Mesenchymal stem cell (in vitro differentiated cells and primary cell): ENCODE measurements around the gene SERINC5.
A peak's percentile ranks its signal among the peaks of the same experiment; 100 is the strongest.
"Not testable (repeated sequence)": the region's sequence is repeated elsewhere in the genome, so short reads cannot be mapped to it uniquely, and the experiment has no call there.

Source experiments
- DNase-seq: peaks from one replicate; pipeline ENCODE4 v3.0.0-alpha.2; 2013
- H2AFZ ChIP-seq: one replicate; pipeline ENCODE4 v1.6.1; 2013; ENCODE audit warnings: low read depth, mild to moderate bottlenecking, control low read depth, inconsistent platforms, low read length, moderate library complexity
- H2AK5ac ChIP-seq: 2 replicates; pipeline ENCODE4 v1.6.1; 2013; ENCODE audit warnings: low read length, moderate library complexity, mild to moderate bottlenecking, inconsistent platforms; ENCODE audit not compliant: severe bottlenecking
- H2BK120ac ChIP-seq: one replicate; pipeline ENCODE4 v1.6.1; 2013; ENCODE audit warnings: low read depth, mild to moderate bottlenecking, inconsistent platforms, low read length, moderate library complexity
- H2BK12ac ChIP-seq, 2 experiments: one replicate each; pipeline ENCODE4 v1.6.1; 2013; ENCODE audit warnings: inconsistent platforms in 2 of 2, low read length in 2 of 2, mild to moderate bottlenecking in 2 of 2, moderate library complexity in 2 of 2, control low read depth in 1 of 2
- H2BK15ac ChIP-seq: one replicate; pipeline ENCODE4 v1.6.1; 2013; ENCODE audit warnings: mild to moderate bottlenecking, low read depth, inconsistent platforms; ENCODE audit not compliant: poor library complexity, severe bottlenecking
- H2BK5ac ChIP-seq: 2 replicates; pipeline ENCODE4 v1.6.1; 2013; ENCODE audit warnings: low read depth, mild to moderate bottlenecking, low read length, control low read depth, inconsistent platforms; ENCODE audit not compliant: poor library complexity, severe bottlenecking
- H3K14ac ChIP-seq, 2 experiments: one replicate each; pipeline ENCODE4 v1.6.1; 2013; ENCODE audit warnings: inconsistent platforms in 2 of 2, low read length in 2 of 2, control low read depth in 1 of 2, mild to moderate bottlenecking in 1 of 2, moderate library complexity in 1 of 2
- H3K18ac ChIP-seq, 2 experiments: one replicate each; pipeline ENCODE4 v1.6.1; 2013; ENCODE audit warnings: inconsistent platforms in 2 of 2, low read length in 2 of 2, control low read depth in 1 of 2, low read depth in 1 of 2, mild to moderate bottlenecking in 1 of 2
- H3K23ac ChIP-seq, 2 experiments: one replicate each; pipeline ENCODE4 v1.6.1; 2013; ENCODE audit warnings: inconsistent platforms in 2 of 2, low read length in 2 of 2, mild to moderate bottlenecking in 2 of 2, moderate library complexity in 2 of 2, control low read depth in 1 of 2
- H3K27ac ChIP-seq: 2 replicates; pipeline ENCODE4 v1.5.1; 2013; ENCODE audit warnings: mild to moderate bottlenecking, moderate library complexity, low read length, control low read depth, inconsistent platforms; ENCODE audit not compliant: poor library complexity, severe bottlenecking
- H3K27me3 ChIP-seq, 2 experiments: 2 replicates each; pipeline versions ENCODE4 v1.6.1 to v1.7.0; 2013; ENCODE audit warnings: low read length in 2 of 2, mild to moderate bottlenecking in 2 of 2, moderate library complexity in 2 of 2, control low read depth in 1 of 2, inconsistent platforms in 1 of 2; ENCODE audit not compliant: control insufficient read depth in 1 of 2, insufficient read depth in 1 of 2
- H3K36me3 ChIP-seq, 2 experiments: 2 replicates each; pipeline versions ENCODE4 v1.6.1 to v1.7.0; 2013; ENCODE audit warnings: low read length in 2 of 2, control low read depth in 1 of 2, inconsistent platforms in 1 of 2, low read depth in 1 of 2, mild to moderate bottlenecking in 1 of 2; ENCODE audit not compliant: insufficient read depth in 2 of 2, control insufficient read depth in 1 of 2
- H3K4ac ChIP-seq, 2 experiments: one replicate each; pipeline ENCODE4 v1.6.1; 2013; ENCODE audit warnings: inconsistent platforms in 2 of 2, low read length in 2 of 2, mild to moderate bottlenecking in 2 of 2, moderate library complexity in 2 of 2, control low read depth in 1 of 2, low read depth in 1 of 2
- H3K4me1 ChIP-seq: 2 replicates; pipeline ENCODE4 v1.6.1; 2013; ENCODE audit warnings: low read depth, low read length, control low read depth; ENCODE audit not compliant: control insufficient read depth, insufficient read depth
- H3K4me2 ChIP-seq: 2 replicates; pipeline ENCODE4 v1.6.1; 2013; ENCODE audit warnings: low read length, mild to moderate bottlenecking, inconsistent platforms; ENCODE audit not compliant: poor library complexity, severe bottlenecking
- H3K4me3 ChIP-seq, 2 experiments: 2 replicates each; pipeline versions ENCODE4 v1.5.1 to v1.7.0; 2013; ENCODE audit warnings: low read length in 2 of 2, mild to moderate bottlenecking in 2 of 2, control low read depth in 1 of 2, low read depth in 1 of 2; ENCODE audit not compliant: insufficient read depth in 1 of 2
- H3K79me1 ChIP-seq: replicated peaks from 2 replicates; pipeline ENCODE4 v1.6.1; 2013; ENCODE audit warnings: mild to moderate bottlenecking, control low read depth, low read length, inconsistent platforms; ENCODE audit not compliant: poor library complexity, severe bottlenecking
- H3K9ac ChIP-seq: 2 replicates; pipeline ENCODE4 v1.7.0; 2013; ENCODE audit warnings: mild to moderate bottlenecking, low read length, moderate library complexity
- H3K9me3 ChIP-seq: 2 replicates; pipeline ENCODE4 v1.7.0; 2013; ENCODE audit warnings: mild to moderate bottlenecking, low read length; ENCODE audit not compliant: control insufficient read depth
- H4K8ac ChIP-seq: one replicate; pipeline ENCODE4 v1.6.1; 2013; ENCODE audit warnings: inconsistent platforms, mild to moderate bottlenecking, low read length, moderate library complexity
- H4K91ac ChIP-seq: one replicate; pipeline ENCODE4 v1.6.1; 2013; ENCODE audit warnings: mild to moderate bottlenecking, low read length, inconsistent platforms
- WGBS: methylation state at CpG from one replicate; pipeline ENCODE4 v1.1.7; 2013; ENCODE audit warnings: mixed read lengths; 5-methylcytosine and 5-hydroxymethylcytosine counted together

SERINC5 gene

GRCh38 chr5:80154289-80154688 is 101.6 kb downstream of the SERINC5 start:
- not testable (repeated sequence) for H3K27me3 ChIP-seq, H3K9ac ChIP-seq, DNase-seq, H2AFZ ChIP-seq, H3K79me1 ChIP-seq, H3K4me1 ChIP-seq, H3K14ac ChIP-seq, H2BK5ac ChIP-seq, H3K9me3 ChIP-seq, H2BK12ac ChIP-seq, H4K91ac ChIP-seq, H3K23ac ChIP-seq, H3K4ac ChIP-seq, H3K18ac ChIP-seq, H2BK15ac ChIP-seq, H3K4me3 ChIP-seq, H3K27ac ChIP-seq, H4K8ac ChIP-seq, H3K4me2 ChIP-seq, H2BK120ac ChIP-seq, H2AK5ac ChIP-seq
- H3K36me3 ChIP-seq, result peaks cover 4 to 44% of the 10 kb centered on the region in 2 experiments
- 97% methylated on average over 7 of the region's 8 CpGs for WGBS

- H3K27ac ChIP-seq, result no peak overlapping the region
- no peak overlapping the region for H3K9ac ChIP-seq
- H2BK120ac ChIP-seq, result no peak overlapping the region
- no peak overlapping the region for H4K8ac ChIP-seq
- peaks cover 4 to 43% of the 10 kb centered on the region in 2 experiments for H3K36me3 ChIP-seq
- no peaks in the 10 kb centered on the region for H3K79me1 ChIP-seq
- no peak overlapping the region for H2AFZ ChIP-seq
- no peaks in the 10 kb centered on the region for H3K27me3 ChIP-seq
- no peak overlapping the region for H3K14ac ChIP-seq
- H3K23ac ChIP-seq, result no peak overlapping the region
- H4K91ac ChIP-seq, result no peak overlapping the region
- DNase-seq, result no peak
- no peak overlapping the region for H3K4me3 ChIP-seq
- H2BK5ac ChIP-seq, result no peak overlapping the region
- no peak overlapping the region for H2BK15ac ChIP-seq
- no peak overlapping the region for H2BK12ac ChIP-seq
- 95% methylated on average over 8 of the region's 8 CpGs for WGBS
- no peak overlapping the region for H3K4ac ChIP-seq
- H3K18ac ChIP-seq, result no peak overlapping the region
- H2AK5ac ChIP-seq, result no peak overlapping the region
- H3K9me3 ChIP-seq, result no peaks in the 10 kb centered on the region
- no peak overlapping the region for H3K4me2 ChIP-seq
- H3K4me1 ChIP-seq, result peaks cover 1% of the 10 kb centered on the region
Observed at GRCh38 chr5:80153586-80154126, 102.2 kb downstream of the SERINC5 start.

GRCh38 chr5:80152778-80153177 is 103.1 kb downstream of the SERINC5 start:
- H3K23ac ChIP-seq, result no peak overlapping the region
- peaks cover 1% of the 10 kb centered on the region for H3K4me1 ChIP-seq
- no peak overlapping the region for H2AK5ac ChIP-seq
- H4K91ac ChIP-seq, result no peak overlapping the region
- H3K27ac ChIP-seq, result no peak overlapping the region
- no peak overlapping the region for H2BK5ac ChIP-seq
- no peaks in the 10 kb centered on the region for H3K9me3 ChIP-seq
- no peak overlapping the region for H2BK120ac ChIP-seq
- H3K79me1 ChIP-seq, result no peaks in the 10 kb centered on the region
- no peak overlapping the region for H3K14ac ChIP-seq
- H3K18ac ChIP-seq, result no peak overlapping the region
- no peak overlapping the region for H3K4me2 ChIP-seq
- no peak overlapping the region for H3K9ac ChIP-seq
- no peak overlapping the region for H2BK12ac ChIP-seq
- H3K27me3 ChIP-seq, result no peaks in the 10 kb centered on the region
- peaks cover 4 to 37% of the 10 kb centered on the region in 2 experiments for H3K36me3 ChIP-seq
- H2BK15ac ChIP-seq, result no peak overlapping the region
- H2AFZ ChIP-seq, result no peak overlapping the region
- no peak overlapping the region for H3K4me3 ChIP-seq
- DNase-seq, result no peak
- no peak overlapping the region for H3K4ac ChIP-seq
- no peak overlapping the region for H4K8ac ChIP-seq
- 94% methylated on average over 5 of the region's 5 CpGs for WGBS

- Histone ChIP-seq H3K79me1 (no peaks in the 10 kb centered on the region), H3K4me3 (no peak overlapping the region), H3K4ac (no peak overlapping the region), H4K8ac (no peak overlapping the region), H3K18ac (no peak overlapping the region), H4K91ac (no peak overlapping the region), H2AFZ (no peak overlapping the region), H2BK12ac (no peak overlapping the region), H3K4me1 (peaks cover 1% of the 10 kb centered on the region), H3K23ac (peak overlapping the region in 1 of 2 experiments; percentile 59), H3K4me2 (no peak overlapping the region), H2BK15ac (no peak overlapping the region), H3K27me3 (no peaks in the 10 kb centered on the region), H2BK5ac (no peak overlapping the region), H3K9me3 (no peaks in the 10 kb centered on the region), H2BK120ac (no peak overlapping the region), H2AK5ac (no peak overlapping the region), H3K9ac (no peak overlapping the region), H3K36me3 (peaks cover 0 to 38% of the 10 kb centered on the region in 2 experiments), H3K14ac (no peak overlapping the region), H3K27ac (no peak overlapping the region)
- 99% methylated on average over 6 of the region's 6 CpGs for WGBS
- DNase-seq, result no peak
Observed at GRCh38 chr5:80151890-80152289, 104.0 kb downstream of the SERINC5 start.
